Liver (tissue), 3 donors: ENCODE measurements around the gene RBKS.

ENCODE experiments used
- CTCF ChIP-seq: fragments of 150-350 bp; IDR thresholded peaks from 2 replicates; pipeline ENCODE4 v1.5.1; 2017; ENCODE audit warnings: improper control_type of control experiment, low read depth, low read length; ENCODE audit not compliant: missing input control
- EGR1 ChIP-seq, 2 donors: IDR thresholded peaks; 2 replicates each; pipeline ENCODE4 v1.6.1; 2016 to 2018; ENCODE audit warnings: antibody characterized with exemption in 2 of 2, low read depth in 2 of 2
- GABPA ChIP-seq, 2 donors: IDR thresholded peaks in 1 of 2; conservative IDR thresholded peaks in 1 of 2; 2 replicates each; pipeline ENCODE4 v1.6.1; 2016; ENCODE audit warnings: antibody characterized with exemption in 2 of 2, mild to moderate bottlenecking in 1 of 2, moderate library complexity in 1 of 2
- JUND ChIP-seq, 2 donors: IDR thresholded peaks; 2 replicates each; pipeline ENCODE4 v1.6.1; 2016; ENCODE audit warnings: antibody characterized with exemption in 2 of 2
- RXRA ChIP-seq, 2 donors: IDR thresholded peaks; 2 replicates each; pipeline ENCODE4 v1.6.1; 2017 to 2018; ENCODE audit warnings: antibody characterized with exemption in 2 of 2, mild to moderate bottlenecking in 1 of 2
- SP1 ChIP-seq: IDR thresholded peaks from 2 replicates; pipeline ENCODE4 v1.6.1; 2018; ENCODE audit warnings: antibody characterized with exemption, mild to moderate bottlenecking
- TAF1 ChIP-seq: conservative IDR thresholded peaks from 2 replicates; pipeline ENCODE4 v1.6.1; 2016; ENCODE audit warnings: antibody characterized with exemption, mild to moderate bottlenecking
- TF ChIP-seq, protein P1 (sequence below): IDR thresholded peaks from 2 replicates; pipeline ENCODE4 v1.6.1; 2016; ENCODE audit warnings: antibody characterized with exemption
- donor health status: healthy.
- donor health status: healthy.

GRCh38 chr2:27854229-27854862 is 35.8 kb downstream of the RBKS start:
- no peak for TF ChIP-seq CTCF
- no peak for TF ChIP-seq GABPA (IDR thresholded peaks at IDR 0.05 in 1 of 2, conservative IDR thresholded peaks at IDR 0.05 in 1 of 2)
- TF ChIP-seq RXRA (IDR thresholded peaks at IDR 0.05): peak; percentile 13 to 20
- no peak for TF ChIP-seq EGR1 (IDR thresholded peaks at IDR 0.05; ENCODE audit: low read depth in 2 of 2)
- TF ChIP-seq JUND (IDR thresholded peaks at IDR 0.05): no peak
- TF ChIP-seq SP1: no peak
- TF ChIP-seq TAF1: no peak
- TF ChIP-seq, protein P1, sequence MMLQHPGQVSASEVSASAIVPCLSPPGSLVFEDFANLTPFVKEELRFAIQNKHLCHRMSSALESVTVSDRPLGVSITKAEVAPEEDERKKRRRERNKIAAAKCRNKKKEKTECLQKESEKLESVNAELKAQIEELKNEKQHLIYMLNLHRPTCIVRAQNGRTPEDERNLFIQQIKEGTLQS: no peak
